HG03064 (cell line): ENCODE measurements around the gene SNAPC4.

Experiments used
- ATAC-seq: cut with Tn5 transposase; IDR thresholded peaks from one replicate; pipeline ENCODE4 v1.9.1; 2021; ENCODE audit warnings: low read depth; ENCODE audit not compliant: unreplicated experiment

The SNAPC4 gene, protein sequence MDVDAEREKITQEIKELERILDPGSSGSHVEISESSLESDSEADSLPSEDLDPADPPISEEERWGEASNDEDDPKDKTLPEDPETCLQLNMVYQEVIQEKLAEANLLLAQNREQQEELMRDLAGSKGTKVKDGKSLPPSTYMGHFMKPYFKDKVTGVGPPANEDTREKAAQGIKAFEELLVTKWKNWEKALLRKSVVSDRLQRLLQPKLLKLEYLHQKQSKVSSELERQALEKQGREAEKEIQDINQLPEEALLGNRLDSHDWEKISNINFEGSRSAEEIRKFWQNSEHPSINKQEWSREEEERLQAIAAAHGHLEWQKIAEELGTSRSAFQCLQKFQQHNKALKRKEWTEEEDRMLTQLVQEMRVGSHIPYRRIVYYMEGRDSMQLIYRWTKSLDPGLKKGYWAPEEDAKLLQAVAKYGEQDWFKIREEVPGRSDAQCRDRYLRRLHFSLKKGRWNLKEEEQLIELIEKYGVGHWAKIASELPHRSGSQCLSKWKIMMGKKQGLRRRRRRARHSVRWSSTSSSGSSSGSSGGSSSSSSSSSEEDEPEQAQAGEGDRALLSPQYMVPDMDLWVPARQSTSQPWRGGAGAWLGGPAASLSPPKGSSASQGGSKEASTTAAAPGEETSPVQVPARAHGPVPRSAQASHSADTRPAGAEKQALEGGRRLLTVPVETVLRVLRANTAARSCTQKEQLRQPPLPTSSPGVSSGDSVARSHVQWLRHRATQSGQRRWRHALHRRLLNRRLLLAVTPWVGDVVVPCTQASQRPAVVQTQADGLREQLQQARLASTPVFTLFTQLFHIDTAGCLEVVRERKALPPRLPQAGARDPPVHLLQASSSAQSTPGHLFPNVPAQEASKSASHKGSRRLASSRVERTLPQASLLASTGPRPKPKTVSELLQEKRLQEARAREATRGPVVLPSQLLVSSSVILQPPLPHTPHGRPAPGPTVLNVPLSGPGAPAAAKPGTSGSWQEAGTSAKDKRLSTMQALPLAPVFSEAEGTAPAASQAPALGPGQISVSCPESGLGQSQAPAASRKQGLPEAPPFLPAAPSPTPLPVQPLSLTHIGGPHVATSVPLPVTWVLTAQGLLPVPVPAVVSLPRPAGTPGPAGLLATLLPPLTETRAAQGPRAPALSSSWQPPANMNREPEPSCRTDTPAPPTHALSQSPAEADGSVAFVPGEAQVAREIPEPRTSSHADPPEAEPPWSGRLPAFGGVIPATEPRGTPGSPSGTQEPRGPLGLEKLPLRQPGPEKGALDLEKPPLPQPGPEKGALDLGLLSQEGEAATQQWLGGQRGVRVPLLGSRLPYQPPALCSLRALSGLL (N-terminal part only)

DNA sequence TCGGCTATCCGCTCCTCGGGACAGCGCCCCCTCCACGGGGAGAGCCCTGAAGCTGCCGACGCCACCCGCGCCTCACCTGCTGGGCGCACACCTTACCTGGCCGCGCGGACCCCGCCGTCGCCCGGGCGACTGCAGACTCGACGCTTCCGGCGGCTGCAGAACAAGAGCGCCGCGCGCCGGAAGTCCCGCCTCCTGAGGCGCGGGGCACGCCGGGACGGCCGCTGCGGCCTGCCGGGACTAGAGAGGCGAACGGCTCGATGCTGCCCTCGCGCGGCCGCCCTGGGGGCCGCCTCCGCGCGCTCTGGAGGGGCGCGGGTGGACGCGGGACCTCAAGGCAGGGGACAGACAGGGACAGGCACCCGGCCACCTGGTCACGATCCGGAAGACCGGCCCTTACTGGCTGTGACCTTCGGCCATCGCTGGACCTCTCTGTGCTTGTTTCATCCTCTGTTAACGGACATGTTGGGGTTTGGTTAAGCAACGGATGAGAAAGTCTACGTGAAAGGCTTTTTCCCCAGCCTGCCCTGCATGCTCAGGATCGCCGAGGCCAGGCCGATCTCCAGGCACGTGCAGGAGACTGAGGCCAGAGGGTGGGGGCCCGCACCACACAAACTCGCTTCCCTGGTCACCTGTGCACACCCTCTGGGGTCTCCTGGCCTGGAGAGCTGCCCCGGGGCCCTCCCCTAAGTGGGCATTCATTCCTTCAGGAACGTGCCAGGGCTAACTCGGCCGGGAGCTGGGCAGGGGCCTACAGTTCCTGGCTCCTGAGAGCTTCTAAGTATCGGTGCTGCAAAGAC is at the start of gene SNAPC4:
TSS of gene SNAPC4 (minus strand) at position 133 of the 797 bp plus-strand sequence. CDS start 1,742 bp downstream, outside the sequence.
- ATAC-seq: peak; percentile 62

DNA sequence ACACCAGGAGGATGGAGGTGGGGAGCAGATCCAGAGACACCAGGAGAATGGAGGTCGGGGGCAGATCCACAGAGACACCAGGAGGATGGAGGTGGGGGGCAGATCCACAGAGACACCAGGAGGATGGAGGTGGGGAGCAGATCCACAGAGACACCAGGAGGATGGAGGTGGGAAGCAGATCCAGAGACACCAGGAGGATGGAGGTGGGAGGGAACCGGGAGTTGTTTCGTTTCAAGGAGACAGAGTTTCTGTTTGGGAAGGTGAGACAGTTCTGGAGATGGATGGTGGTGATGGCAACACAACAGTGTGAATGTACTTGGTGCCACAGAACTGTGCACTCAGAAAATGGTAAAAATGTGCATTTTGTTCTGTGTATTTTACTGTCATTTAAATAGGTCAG is 48.7 kb upstream of the SNAPC4 start:
- no peak for ATAC-seq

DNA sequence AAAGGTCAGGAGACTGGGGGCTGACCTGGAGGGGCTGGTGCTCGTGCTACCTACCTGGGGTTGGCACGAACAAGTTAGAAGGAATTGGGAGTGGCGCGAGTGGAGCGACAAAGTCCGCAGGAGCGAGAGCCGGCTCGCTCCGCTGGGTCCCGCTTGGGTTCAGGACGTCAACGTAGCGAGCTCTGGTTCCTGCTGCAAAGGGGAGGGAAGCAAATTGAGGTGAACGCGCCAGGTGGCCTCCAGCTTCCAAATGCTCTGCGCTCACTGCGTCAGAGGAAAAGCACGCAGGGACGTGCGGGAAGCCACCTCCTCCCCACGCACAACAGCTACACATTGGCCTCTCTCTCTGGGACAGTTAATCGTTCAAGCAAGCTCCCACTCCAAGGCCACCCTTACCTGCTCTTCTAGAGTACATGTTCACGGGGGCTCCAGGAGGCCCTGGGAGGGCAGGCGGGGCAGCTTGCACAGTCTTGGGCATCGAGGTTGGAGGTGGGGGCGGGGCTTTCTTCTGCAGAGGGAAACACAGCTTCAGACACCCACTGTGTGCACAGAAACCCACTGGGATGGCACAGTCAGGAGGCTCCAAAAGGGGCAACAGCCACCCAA is 47.3 kb upstream of the SNAPC4 start:
- no peak for ATAC-seq

DNA sequence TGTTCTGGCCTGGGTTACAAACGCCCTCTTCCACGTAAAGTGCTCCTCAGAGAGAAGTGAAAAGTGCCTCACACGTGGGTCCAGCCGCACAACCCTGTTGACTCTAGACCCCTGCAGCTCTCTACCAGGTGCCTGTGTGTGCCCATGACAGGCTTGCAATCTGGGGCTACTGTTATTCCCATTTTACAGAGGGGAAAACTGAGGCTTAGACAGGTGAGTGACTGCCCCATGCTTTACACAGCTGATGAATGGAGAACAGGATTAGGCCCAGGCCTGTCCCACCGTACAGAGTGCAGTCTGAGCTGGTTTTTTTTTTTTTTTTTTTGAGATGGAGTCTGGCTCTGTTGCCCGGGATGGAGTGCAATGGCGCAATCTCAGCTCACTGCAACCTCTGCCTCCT is 45.8 kb upstream of the SNAPC4 start:
- ATAC-seq: no peak

DNA sequence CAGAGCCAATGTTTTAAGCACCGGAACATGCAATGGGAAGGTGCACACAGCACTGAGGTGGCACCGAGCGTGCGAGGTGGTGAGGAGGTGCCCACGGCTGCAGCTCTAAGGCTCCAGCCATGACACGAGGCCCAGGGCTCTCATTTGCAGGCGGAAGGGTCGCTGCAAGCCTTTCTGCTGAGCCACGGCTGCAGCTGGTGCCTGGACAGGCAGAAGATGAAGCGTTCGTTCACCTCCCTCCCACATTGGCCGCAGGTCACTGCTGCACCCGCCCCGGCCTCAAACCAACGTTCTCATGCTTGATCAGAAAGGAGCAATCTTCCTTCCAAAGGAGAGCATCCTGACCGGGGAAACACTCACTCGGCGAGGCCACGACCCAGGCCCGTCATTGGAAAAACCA is 44.1 kb upstream of the SNAPC4 start:
- ATAC-seq: no peak

DNA sequence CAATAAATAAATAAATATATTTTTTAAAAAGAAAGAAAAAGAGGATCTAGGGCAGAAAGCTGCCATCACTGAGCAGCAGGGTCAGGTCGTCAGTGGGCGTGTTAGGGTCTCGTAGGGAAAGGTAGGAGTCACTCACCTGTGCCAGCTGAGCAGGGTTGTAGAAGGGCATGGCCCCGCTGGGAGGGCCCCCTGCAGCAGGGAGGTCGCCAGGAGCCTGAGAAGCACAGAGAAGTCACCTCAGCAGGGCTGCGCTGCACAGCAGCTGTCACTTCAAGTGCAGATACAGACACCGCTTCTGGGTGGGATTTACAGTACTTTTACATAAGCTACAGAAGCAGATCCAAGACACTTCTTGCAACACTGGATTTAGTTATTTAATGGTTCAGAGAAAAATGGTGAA is 43.7 kb upstream of the SNAPC4 start:
- ATAC-seq: no peak

DNA sequence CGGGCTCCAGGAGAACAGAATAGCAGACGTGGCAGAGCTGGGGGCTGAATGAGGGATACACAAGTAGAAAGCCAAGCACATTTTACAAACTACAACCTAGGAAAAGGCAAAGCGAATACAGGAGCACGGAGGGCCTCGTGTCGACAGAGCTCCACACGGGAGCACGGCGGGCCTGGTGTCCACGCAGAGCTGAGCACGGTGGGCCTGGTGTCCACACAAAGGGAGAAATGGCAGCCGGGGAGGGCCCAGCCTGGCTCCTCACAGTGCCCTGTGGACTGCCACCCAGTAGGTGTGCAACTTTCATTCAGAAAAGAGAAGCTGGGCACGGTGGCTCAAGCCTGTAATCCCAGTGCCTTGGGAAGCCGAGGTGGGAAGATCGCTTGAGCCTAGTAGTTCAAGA is 43.1 kb upstream of the SNAPC4 start:
- ATAC-seq: no peak

DNA sequence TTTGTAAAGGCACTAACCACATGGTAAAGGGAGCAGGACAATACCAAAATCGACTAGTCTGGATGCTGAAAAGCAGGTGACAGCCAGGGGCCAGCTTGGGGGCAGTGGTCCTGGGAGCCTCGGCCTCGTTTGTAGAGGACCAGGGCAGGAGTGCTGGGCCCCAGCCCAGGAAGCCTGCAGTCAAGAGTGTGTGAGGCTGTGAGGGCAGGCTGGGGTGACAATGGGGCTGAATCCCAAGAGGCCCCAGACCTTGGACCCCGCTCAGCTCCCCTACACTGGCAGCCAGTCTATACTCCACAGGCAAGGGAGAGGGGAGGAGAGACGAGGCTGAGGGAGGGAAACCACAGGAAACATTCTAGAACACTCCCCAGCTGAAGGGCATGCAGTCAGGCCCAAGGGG is 42.3 kb upstream of the SNAPC4 start:
- ATAC-seq: no peak

DNA sequence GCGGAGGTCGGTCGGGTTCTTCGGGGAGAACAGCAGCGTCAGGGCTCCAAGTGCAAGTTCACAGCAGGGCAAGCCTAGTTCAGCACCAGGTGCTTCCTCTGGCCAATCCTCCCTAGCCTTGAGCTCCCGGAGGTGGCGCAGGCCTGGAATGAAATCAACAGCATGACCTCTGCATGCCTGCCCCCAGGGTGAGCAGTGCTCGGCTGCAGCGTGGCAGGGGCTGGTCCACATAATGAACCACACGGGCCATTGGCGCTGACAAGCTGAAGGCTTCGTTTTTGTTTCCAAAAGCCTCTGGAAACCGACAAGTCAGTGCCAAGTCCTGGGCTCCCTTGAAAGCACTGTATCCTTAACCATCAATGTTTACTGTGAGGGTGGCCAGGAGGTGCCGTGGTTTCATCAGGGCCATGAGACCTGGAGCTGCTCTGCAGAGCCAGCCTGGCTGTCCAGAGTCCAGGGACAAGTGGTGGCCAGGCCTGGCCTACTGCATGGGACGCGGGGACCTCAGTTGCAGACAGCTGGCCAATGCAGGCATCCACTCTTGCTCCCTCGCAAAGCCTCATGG is 41.8 kb upstream of the SNAPC4 start:
- no peak for ATAC-seq

DNA sequence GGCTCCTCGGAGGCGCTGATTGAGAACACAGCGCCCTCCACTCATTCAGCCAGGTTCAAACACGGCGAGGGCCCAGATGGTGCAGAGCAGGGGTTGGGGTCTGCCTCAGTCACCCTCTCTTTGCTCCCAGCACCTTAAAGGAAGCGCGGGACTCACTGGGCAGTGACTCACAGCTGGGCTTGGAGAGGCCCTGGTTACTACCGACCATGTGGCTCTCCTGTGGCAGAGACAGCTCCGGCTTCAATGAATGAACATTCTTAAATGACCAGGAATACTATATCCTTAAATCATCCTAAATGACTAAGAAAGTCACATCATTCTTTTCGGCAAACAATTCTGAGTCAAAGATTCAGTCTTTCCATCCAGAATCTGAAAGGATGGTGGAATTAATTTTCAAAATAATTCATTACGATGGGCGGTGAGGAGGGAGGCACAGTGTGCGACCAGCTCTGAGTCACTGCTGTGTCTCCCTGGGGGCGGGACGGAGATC is 41.3 kb upstream of the SNAPC4 start:
- ATAC-seq: no peak

DNA sequence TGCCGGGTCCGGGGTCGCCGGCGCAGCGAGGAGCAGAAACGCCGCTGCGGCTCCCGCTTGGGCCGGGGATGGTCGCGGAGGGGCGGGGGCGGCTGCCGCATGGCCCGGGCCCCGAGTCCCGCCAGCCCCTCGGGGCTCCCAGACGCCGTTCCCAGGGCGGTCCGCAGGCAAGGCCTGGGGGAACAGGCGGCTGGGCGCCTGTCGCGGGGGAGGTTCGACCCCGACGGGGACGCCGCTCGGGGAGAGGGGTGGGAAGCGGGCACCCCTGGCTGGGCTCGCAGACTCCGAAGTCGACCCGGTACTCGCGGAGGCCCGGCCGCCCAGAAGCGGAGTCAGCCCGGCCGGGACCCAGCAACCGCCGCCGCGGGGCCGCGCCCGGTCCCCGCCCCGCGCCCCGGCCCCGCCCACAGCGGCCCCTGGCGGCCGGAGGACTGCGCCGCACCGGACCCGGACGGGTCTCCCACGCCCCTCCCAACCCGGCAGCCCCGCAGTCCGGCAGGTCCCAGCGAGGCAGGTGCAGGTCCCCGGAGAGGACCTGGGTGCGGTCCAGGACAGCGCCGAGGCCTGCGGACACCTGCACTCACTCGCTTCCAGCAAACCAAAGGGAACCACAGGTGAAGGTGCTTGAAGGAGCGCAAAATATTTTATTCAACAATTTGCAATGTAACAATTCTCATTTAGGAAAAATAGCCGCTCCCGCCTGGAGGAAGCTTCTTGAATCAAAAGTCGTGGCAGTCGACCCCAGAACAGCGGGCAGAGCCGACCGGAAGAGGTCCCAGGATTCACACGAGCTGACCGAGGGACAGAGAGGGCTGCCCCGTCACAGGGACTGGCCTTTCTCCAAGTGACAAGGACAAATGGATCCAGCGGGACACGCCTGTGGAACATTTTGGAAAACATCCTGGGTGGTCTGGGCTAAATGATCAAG is 39.8 kb upstream of the SNAPC4 start, which contains the start of gene INPP5E:
TSS of gene INPP5E (minus strand) at position 365 of the 928 bp plus-strand sequence. CDS start 426 bp downstream, outside the sequence.
- ATAC-seq: no peak

DNA sequence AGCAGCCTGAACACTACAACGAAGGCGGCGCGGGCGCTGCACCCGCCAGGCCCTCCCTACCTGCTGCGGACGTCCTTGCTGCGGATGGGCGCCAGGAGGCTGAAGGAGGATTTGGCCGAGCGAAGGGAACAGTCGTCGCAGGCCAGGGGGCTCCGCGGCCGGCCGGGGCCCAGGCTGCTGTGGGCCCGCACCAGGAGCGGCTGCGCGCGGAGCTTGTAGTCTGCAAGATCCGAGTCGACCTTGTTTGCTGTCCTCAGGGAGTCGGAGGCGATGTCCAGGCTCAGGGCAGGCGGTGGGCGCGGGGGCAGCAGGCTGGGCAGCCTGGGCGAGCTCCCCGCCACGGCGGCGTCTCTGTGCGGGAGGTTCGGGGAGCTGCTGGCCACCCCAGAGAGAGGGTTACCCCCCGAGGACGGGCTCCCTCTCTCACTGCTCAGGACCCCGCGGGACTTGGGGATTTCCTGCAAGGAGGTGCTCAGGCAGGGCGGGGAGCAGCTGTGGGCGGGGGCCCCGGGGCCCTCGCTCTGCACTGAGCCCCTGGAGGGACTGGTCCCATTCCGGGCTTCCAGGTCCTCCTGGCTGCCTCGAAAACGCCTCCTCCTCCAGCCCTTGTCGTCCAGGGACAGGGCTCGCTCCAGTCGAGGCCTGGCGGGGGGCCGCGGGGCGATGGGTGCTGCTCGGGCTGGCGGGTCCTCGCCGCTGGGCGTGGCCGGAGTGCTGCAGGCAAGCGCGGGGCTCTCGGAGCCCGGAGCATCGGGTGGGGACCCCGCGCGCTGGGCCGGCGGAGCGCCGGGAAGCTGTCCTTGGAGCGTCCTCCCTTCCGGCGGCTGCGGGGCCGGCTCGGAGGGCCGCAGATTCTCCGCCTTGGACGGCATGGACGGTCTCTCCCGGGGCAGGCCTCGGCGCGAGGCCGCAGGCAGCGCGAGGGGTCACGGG is 38.8 kb upstream of the SNAPC4 start:
- no peak for ATAC-seq

DNA sequence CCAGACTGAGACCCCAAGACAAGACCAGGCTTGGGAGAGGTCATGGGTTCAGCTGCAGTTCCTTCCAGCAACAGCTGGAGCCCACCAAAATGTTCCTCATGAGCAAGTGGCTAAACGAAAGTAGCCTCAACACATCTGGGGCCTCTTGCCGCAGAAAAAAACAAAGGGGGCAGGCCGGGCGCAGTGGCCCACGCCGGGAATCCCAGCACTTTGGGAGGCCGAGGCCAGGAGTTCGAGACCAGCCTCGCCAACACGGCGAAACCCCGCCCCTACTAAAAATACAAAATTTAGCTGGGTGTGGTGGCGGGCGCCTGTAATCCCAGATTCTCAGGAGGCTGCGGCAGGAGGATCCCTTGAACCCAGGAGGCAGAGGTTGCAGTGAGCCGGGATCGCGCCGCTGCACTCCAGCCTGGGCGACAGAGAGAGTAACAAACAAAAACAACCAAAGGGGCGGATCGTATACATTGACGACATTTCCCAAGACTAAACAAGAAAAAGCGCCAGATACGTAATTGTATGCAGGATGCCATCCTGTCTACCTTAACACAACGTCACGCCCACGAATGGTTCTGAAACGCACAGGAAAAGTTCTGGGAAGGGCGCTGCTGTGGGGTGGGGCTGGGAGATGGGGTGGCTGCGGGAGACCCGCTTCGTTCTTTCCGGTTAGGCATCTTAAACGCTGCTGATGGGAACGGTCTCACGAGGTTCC is 38.0 kb upstream of the SNAPC4 start:
- ATAC-seq: no peak

DNA sequence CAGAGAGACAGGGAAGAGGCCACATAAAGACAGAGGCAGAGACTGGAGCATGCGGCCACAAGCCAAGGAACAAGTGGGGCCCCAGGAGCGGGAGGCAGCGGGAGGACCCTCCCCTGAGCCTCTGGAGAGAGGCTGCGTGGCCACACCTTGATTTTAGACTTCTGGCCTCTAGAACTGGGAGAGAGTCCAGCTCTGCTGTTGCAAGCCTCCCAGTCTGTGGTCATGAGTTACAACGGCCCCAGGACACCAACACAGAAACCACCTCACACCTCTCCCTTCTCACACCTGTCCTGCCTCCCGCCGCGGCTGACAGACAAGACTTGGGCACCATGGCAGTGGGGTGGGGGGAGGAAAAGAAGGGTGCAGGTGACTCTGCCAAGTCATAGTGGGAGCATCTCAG is 37.5 kb upstream of the SNAPC4 start:
- ATAC-seq: no peak

DNA sequence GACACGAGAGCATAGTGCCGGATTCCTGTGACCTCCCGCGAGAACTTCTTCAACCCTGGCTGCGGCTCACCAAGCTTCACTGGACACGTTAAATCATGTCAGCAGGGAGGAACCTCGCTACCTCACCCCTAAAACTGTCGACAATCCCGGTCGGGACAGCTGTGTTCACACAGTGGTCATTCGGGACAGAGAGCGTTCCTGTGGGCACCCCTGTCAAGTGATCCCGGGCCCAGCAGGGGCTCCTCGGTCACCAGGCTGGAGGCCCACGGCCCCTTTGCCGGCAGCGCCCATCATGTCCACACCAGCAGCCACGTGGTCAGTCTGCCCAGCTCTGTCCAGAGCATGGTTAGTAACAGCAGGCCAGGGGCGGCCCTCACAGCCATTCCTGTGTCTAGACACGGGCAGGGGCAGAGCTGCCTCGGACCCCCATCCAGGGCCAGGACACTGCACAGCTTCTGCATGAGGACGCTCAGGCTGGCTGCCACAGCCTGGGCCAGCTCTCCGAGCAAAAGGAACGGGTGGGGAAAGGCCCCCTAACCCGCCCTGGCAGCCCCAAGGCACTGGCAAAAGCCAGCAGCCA is 36.2 kb upstream of the SNAPC4 start:
- ATAC-seq: no peak
